Hepatocyte (in vitro differentiated cells): ENCODE measurements around the gene IREB2.

Experiments used
- EZH2 ChIP-seq: fragments of 200-600 bp; sonication (generic); IDR thresholded peaks from 2 replicates; pipeline ENCODE4 v1.6.1; 2016; ENCODE audit warnings: antibody characterized with exemption, mild to moderate bottlenecking, borderline replicate concordance
- EZH2phosphoT487 ChIP-seq: fragments of 200-600 bp; sonication (generic); IDR thresholded peaks from one replicate; pipeline ENCODE4 v1.6.1; 2018; ENCODE audit warnings: antibody characterized with exemption, mild to moderate bottlenecking, low read depth, moderate library complexity; ENCODE audit not compliant: unreplicated experiment, severe bottlenecking
- TF ChIP-seq, protein P1 (sequence below): fragments of 200-600 bp; sonication (generic); IDR thresholded peaks from 2 replicates; pipeline ENCODE4 v1.5.1; 2016; ENCODE audit warnings: antibody characterized with exemption, mild to moderate bottlenecking; ENCODE audit not compliant: poor library complexity

GRCh38 chr15:78469031-78469430, 31.0 kb downstream of the IREB2 start:
- TF ChIP-seq EZH2phosphoT487 (no peak), EZH2 (no peak)
- TF ChIP-seq, protein P1, sequence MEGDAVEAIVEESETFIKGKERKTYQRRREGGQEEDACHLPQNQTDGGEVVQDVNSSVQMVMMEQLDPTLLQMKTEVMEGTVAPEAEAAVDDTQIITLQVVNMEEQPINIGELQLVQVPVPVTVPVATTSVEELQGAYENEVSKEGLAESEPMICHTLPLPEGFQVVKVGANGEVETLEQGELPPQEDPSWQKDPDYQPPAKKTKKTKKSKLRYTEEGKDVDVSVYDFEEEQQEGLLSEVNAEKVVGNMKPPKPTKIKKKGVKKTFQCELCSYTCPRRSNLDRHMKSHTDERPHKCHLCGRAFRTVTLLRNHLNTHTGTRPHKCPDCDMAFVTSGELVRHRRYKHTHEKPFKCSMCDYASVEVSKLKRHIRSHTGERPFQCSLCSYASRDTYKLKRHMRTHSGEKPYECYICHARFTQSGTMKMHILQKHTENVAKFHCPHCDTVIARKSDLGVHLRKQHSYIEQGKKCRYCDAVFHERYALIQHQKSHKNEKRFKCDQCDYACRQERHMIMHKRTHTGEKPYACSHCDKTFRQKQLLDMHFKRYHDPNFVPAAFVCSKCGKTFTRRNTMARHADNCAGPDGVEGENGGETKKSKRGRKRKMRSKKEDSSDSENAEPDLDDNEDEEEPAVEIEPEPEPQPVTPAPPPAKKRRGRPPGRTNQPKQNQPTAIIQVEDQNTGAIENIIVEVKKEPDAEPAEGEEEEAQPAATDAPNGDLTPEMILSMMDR, result no peak
